CD4-positive, alpha-beta T cell treated with Interleukin-17A for 4 hours (primary cell): ENCODE results near the gene SMAD3.
A peak's percentile ranks its signal among the peaks of the same experiment; 100 is the strongest.
"Not testable (repeated sequence)": the region's sequence is repeated elsewhere in the genome, so short reads cannot be mapped to it uniquely, and the experiment has no call there.

Experiments
- DNase-seq: peaks from one replicate; pipeline ENCODE4 v3.0.0-alpha.2; 2020; ENCODE audit warnings: mixed read lengths

SMAD3 gene

DNA sequence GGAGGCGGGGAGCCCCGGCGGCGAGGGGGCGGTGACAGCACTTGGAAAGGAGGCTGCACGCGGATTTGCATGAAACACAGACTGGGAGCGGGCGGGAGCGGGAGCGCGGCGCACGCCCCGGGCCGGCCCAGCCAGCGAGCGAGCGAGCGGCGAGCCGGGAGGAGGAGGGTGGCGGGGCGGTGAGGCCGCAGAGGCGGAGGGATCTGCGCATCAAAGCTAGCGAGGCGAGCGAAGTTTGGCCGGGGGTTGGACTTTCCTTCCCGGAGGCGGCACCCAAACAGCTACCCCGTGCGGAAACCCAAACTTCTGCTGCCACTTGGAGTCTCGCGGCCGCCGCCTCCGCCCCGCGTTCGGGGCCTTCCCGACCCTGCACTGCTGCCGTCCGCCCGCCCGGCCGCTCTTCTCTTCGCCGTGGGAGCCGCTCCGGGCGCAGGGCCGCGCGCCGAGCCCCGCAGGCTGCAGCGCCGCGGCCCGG is at the start of gene SMAD3:
TSS of gene SMAD3 (plus strand) at position 72 of the 475 bp plus-strand sequence. CDS start 553 bp downstream, outside the sequence.
- peak; percentile 86 for DNase-seq

DNA sequence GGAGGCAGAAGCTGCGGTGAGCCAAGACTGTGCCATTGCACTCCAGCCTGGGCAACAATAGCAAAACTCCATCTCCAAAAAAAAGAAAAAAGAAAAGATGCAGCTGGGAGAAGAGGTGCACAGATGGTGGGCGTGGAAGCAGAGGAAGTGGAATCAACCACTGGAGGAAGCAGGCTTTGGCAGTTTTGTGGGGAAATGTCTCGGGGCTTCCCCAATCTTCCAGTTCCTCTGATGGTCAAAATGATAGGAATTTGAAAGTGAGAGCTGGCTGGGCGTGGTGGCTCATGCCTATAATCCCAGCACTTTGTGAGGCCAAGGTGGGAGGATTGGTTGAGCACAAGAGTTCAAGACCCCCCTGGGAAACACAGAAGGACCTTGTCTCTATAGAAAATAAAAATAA is 48.1 kb upstream of the SMAD3 start:
- no peak for DNase-seq

DNA sequence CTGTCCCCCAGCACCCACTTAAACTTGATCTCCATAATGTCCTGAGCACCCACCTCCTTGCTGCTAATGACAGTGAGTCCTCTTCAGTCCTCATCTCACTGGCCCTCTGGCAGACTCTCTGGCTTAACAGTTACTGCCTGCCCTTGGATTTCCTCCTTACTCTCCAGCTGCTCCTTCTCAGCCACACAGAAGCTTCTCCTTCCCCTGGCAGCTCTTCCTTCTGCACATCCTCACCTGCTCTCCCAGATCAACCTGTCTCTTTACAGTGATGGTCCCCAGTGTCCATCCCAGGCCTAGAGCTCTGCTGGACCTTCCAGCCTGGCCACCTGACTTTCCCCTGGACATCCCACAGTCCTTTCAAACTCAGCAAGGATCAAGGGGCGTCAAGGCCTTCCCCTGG is 47.4 kb upstream of the SMAD3 start:
- no peak for DNase-seq

DNA sequence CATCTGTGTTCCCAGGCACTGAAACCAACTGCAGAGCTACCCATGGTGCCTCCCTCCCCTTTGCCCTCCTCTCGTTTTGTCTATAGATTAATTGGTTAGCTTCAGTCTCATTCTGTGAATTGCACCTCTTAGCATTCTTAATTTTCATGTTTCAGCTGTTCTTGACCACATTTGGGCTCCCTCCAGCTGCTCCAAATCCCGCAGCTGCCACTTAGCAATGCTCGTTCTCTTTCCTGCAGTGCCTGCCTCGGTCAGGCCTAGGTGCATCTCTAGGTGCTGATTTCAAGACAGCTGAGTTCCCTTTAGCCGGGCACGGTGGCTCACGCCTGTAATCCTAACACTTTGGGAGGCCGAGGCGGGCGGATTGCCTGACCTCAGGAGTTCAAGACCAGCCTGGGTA is 47.0 kb upstream of the SMAD3 start:
- DNase-seq, result no peak

DNA sequence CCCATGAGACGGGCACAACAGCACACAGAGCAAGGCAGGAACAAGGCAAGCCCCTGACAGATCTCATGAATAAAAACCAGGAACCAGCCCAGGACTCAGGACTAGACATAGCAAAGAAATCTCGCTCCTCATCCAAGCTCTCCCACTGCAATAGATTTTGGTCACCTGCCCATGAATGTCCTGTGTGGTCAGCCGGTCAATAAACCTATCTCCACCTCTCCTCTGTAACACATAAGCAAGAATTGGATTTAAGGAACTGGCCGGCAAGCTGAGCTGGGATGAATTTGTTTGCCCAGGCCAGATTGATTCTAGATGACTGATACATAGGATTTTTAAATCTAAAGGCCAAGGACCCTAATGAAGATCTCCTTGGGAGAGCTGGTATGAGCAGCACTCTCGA is 46.3 kb upstream of the SMAD3 start:
- DNase-seq, result no peak

DNA sequence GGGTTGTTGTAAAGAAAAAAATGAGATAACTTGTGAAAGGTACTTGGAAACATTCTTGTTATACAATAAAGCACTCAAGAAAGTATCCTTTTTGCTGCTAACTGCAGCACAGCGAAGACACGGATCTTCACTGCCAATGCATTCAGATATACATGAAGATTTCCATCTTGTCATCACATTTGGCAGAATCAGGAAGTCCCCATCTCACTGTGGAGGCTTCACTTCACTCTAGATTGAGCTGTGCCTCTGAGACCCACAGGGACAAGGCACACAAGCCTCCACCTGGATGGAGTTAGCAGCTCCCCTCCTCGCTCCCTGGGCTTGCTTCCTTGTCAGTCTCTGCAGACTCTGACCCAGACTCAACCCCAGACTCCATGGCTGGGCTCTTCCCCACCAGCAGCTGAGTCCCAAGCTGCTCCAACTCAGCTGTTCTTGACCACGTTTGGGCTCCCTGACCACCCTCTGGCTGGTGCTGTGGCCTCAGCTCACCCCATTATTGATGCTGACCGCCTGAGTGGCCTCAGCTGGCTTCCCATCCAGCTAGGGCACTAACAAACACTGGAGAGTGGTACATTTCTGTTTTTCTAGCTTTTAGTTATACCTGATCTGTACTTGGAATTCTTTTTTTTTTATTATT is 45.4 kb upstream of the SMAD3 start:
- DNase-seq, result no peak

DNA sequence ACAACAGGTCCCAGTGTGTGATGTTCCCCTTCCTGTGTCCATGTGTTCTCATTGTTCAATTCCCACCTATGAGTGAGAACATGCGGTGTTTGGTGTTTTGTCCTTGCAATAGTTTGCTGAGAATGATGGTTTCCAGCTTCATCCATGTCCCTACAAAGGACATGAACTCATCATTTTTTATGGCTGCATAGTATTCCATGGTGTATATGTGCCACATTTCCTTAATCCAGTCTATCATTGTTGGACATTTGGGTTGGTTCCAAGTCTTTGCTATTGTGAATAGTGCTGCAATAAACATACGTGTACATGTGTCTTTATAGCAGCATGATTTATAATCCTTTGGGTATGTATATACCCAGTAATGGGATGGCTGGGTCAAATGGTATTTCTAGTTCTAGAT is 44.7 kb upstream of the SMAD3 start:
- not testable (repeated sequence) for DNase-seq

DNA sequence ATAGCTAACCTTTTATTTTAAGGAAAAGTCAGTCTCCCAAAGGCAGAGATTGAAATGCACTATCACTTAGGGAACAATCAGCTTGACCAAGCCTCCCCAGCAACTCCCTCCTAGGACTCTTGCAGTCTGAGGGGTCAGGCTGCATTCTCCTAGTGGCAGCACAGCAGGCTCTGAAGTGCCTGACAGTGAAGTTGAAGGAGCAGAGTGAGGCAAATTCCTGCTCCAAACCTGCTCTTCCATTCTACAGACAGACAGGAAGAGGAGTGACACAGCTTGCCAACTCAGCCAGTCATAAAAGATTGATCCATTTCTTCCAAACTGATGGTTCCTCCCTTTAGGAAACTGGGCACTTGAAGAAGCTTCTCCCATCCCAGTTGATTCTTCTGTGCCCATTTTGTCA is 43.9 kb upstream of the SMAD3 start:
- no peak for DNase-seq

DNA sequence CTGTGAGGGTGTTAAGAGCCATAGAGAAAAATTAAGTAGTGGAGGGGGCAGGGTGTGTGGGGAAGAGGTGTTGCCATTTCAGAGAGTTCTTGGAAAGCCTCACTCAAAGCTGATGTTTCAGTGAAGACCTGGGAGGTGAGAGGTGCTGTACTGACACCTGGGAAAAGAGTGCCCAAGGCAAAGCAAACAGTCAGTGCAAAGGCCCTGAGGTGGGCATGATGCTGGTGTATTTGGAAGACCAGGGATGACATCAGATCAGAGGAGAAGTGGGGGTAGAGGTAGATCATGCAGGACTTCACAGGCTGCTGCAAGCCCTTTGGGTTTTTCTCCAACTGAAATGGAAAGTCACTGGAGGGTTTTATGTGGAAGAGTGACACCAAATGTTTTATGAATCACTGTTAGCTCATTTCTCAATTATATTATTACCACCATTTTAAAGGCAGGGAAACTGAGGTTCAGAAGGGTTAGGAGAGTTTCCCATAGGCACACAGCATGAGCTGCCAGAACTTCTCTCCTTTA is 42.8 kb upstream of the SMAD3 start:
- no peak for DNase-seq

DNA sequence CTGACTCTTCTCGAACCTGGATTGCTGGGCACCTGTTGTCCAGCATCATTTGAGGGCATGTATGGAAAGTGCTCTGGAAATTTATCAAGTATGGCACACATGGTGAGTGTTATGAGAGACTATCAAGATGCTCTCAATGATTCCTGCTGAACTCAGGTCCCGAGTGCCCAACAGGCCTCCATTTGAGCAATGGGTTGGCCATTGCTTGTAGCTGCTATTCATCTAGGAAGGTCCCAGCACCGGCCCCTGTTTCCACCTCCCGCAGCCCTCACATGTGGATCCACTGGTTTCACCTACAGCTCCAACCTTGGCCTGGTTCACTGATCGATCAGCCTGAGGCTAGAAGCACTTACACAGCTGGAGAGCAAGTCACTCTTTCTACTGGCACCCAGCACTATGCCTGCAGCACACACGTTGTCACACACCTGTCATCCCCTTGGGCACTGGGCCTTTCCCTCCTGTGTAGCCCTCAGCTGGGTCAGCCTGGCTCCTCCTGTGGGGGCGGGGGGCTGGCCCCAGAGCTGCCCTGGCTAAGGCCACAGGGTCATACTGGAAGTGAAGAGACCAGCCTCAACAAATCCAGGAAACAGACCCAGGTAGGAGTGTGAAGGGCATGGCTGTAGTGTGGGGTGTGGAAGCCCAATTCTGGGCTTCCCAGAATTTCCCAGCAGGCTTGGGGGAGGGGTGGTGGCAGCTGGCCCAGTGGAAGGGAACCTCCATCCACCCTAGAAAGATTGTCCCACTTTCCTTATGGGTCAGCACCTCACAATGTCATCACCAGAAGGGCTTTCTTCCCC is 41.7 kb upstream of the SMAD3 start:
- no peak for DNase-seq

DNA sequence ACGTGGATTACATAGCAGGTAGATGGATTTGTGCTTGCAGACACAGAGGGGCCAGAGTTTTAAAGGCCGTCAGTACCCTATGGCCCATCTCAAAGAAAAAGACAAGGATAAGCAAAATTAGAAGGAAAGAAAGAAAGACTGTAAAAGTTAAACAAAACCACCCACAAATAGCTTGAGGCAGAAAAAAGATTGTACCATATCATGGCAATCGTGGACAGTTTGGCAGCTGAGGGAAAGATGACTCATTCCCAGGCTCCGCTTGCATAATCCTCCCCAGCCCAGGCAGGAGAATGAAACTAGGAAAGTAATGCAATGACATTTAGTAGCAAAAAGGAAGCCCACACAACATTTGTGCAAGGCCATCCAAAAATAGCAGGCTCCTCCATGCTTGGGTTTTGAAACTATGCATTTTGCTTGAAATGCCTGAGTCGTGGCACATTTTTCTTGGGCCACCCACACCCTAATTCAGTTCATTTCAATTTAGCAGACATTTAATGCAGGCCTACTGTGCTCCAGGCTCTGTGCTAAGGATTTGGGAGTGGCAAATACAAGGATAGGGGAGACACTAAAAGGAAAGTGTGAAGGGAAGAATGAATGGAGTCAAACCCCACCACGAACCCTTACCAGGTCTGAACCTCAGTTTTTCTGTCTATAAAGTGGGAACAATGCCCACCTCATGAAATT is 40.9 kb upstream of the SMAD3 start:
- no peak for DNase-seq

DNA sequence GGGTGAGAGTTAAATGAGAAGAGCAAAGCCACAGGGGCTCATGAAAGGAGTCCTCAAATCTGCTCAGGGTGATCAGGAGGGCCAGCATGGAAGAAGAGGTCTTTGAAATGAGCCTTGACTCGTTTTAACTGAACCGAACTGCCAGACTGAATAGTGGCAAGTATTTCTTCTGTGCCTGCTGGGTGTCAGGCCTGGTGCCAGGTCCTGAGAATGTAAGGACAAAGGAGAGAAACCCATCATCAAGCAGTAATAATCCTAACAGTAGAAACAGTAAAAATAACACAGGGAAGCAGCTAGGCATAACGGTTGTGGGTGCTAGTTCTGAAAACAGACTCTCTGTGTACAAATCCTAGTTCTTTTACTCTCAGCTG is 40.4 kb upstream of the SMAD3 start:
- no peak for DNase-seq

DNA sequence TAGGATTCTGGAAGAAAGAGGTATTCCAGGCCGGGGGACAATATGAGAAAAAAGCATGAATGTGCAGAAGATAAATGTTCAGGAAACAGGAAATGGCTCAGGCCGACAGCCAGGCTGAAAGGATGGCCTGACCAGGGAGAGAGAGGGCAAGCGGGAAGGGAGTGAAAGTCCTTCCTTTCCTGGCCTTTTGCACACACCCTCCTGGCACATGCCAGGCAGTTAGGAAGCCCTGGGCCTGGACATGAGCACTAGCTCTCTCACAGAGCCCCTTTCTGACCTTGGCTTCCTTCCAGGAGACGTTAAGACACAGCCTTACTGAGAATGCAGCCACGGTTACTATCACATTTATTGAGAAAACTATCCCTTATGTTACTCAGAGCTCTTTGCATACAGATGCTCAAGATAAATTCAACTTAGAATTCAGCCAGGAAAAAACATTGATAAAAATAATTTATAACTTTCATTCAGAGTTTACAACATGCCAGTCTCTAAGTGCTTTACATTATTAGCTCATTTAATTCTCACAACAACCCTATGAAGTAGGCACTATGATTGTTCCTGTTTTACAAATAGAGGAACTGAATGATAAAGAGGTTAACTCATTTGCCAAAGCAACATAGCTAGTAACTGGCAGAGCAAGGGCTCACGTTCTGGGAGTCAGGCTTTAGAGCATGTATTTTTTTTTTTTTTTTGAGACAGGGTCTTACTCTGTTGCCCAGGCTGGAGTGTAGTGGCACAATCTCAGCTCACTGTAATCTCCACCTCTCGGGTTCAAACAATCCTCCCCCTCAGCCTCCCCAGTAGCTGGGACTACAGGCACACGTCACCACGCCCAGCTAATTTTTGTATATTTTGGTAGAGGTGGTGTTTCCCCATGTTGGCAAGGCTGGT is 39.4 kb upstream of the SMAD3 start:
- DNase-seq, result no peak

DNA sequence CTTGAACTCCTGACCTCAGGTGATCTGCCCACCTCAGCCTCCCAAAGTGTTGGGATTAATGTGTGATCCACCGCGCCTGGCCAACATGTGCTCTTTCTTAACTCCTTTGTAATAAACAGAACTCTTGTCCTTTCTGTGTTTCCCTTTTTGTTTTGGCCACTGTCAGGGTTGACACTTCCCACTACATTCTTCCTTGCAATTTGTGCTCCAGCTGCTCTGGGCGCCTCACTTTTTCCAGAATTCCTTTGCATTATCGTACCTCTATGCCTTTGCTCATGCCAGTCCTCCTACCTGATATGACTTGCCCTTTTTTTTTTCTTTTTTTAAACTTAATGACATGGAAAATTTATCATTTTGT is 38.8 kb upstream of the SMAD3 start:
- no peak for DNase-seq

DNA sequence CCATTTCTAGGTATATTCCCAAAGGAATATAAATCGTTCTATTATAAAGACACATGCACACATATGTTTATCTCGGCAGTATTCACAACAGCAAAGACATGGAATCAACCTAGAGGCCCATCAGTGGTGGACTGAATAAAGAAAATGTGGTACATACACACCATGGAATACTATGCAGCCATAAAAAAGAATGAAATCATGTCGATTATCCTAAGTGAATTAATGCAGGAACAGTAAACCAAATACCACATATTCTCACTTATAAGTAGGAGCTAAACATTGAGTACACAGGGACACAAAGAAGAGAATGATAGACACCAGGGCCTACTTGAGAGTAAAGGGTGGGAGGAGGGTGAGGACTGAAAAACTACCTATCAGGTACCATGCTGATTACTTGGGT is 37.0 kb upstream of the SMAD3 start:
- DNase-seq, result not testable (repeated sequence)

DNA sequence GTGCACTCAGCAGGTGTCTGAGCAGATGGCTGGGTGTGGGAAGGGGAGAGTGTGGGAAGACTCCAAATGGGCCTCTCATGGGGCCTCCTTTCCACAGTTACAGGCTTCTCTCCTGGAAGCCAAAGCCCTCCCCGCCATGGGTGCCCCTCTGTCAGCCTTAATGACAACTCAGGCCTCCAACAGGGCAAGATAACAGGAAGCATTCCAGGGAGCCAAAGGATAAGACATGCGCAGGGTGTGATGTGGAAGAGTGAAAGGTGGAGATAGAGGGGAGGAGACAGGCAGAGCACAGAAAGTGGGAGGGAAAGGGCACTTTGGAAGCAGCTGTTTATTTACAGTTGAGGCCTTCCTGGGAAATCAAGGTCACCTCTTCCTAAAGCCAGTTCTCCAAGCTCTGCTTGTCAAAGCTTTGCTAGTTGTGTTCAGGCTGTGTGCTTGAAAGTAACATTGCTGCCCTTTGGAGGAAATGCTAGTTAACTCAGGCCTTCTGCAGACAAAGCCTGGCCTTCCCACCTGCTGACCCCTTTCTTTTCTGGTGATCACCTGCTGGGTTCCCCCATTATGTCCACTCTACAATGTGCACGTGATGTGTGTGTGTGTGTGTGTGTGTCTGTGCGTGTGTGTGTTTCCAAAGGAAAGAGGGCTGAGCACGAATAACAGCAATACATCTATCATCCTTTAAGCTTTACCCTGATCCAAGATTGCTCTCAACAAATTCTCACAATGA is 35.2 kb upstream of the SMAD3 start:
- DNase-seq, result no peak

DNA sequence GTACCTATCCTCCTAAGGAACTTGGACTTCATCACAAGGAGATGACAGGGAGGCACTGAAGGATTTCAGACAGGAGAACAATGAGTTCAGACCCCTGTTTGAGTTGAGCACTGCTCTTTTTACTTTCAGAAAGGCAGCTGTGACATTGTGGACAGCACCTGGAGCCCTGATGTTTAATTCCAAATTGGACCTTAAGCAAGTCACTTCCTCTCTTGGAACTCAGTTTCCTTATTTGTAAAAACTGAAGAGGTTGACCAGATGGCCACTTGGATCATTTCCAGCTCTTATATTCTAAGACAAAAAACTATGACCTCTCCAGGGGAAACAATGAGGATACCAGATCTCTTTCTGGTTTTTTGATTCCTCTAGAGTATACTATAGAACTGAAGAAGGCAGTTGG is 34.1 kb upstream of the SMAD3 start:
- no peak for DNase-seq

DNA sequence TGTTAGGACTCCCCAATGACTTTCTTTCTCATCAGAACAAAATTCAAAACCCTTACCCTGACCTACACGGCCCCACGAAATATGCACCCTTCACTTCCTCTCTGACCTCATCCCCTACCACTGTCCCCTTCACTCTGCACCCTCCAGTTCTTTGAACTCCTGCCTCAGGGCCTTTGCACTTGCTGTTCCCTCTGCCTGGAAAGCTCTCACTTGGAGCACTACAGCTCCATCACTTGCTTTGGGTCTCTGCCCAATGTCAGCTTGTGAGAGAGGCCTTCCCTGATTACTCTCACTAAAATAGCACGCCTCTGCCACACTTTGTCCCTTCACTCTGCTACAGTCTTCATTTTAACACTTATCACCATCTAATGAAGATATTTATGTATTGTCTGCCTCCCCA is 32.8 kb upstream of the SMAD3 start:
- DNase-seq, result no peak

DNA sequence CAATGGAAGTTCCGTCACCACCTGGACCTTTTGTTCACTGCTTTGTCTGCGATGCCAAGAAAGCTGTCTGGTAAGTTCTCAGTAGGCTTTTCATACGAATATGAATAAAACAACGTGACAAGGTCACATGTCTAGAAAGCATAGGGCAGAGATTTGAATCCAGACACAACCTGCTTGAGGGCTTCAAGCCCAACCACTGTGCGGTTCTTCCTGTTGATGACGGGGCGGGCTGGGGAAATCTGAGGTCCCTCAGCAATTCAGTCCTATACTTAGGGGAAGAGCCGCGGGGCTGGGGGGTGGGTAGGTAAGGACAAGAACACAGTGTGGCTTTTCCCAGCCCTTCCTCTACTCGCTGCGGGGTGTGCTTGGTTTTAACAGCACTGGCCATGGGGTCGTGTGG is 32.4 kb upstream of the SMAD3 start:
- peak; percentile 62 for DNase-seq

DNA sequence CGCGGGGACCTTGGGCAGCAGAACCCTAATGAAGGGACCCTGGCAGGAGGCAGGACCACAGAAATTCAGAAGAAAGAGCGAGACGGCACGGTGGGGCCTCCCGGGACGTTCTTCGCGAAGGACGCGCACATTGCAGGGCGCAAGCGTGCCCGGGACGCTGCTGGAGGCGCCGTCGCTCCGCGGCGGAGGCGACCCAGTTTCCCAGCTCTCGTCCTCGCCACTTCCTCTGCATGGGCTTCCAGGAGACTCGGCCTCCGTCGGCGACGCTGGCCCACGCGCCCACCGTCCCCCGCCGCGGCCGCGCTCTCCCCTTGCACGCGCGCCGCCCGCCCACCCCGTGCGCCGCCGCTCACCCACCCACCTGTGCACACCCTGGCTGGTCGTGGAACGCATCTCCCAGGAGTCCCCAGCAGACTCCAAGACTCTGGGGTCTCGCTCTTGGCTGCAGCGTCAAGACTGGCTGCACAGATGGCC is 31.8 kb upstream of the SMAD3 start:
- DNase-seq, result peak; percentile 68

DNA sequence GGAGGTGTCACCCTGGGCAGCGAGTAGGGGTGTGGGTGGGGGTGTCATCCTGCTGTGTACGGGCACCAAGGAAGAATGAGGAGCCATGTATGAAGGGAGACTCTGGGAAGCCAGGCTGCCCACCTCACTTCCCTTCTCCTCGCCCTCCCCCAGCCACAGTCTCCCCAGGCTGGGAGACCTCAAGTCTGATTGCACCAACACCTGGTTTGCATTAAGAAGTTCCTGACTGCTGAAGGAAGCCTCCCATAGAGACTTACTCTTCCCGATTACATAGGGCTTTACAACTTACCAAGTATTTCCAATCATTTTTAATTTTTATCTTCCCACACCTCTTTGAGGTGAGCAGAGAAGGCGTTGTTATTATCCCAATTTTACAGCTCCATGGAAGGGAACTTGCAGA is 29.5 kb upstream of the SMAD3 start:
- no peak for DNase-seq
